NCI-H460 (cell line): Measurements from ENCODE around the gene CNTNAP2. TPM values are rescaled to one million over a fixed set of nuclear protein-coding genes. Genes with fewer than 3 reads are reported as not detected.

Experiments used
- DNase-seq: peaks from one replicate; pipeline ENCODE4 v3.0.0-alpha.2; 2016; ENCODE audit warnings: low read depth; ENCODE audit errors: extremely low read depth
- total RNA-seq: library from RNA; depleted of rRNA; stranded (reverse); fragments of >200 nt; shearing (Covaris generic); gene quantifications from 2 replicates; pipeline ENCODE4 v1.2.3, GENCODE V29; 2014

Gene CNTNAP2
- total RNA-seq, 1 experiment from 2014 or later = 0.15 TPM

DNA sequence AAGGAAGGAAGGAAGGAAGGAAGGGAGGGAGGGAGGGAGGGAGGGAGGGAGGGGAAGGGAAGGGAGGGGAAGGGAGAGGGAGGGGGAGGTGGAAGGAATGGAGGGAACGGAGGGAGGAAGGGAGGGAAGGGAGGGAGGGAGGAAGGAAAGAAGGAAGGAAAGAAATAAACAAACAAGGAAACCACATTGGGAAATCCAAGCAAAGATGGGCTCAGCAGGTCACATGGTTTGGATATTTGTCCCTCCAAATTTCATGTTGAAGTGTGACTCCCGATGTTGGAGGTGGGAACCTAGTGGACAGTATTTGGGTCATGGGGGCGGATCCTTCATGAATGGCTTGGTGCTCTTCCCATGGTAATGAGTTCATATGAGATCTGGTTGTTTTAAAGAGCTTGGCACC, 2019.4 kb downstream of the CNTNAP2 start:
- no peak for DNase-seq

DNA sequence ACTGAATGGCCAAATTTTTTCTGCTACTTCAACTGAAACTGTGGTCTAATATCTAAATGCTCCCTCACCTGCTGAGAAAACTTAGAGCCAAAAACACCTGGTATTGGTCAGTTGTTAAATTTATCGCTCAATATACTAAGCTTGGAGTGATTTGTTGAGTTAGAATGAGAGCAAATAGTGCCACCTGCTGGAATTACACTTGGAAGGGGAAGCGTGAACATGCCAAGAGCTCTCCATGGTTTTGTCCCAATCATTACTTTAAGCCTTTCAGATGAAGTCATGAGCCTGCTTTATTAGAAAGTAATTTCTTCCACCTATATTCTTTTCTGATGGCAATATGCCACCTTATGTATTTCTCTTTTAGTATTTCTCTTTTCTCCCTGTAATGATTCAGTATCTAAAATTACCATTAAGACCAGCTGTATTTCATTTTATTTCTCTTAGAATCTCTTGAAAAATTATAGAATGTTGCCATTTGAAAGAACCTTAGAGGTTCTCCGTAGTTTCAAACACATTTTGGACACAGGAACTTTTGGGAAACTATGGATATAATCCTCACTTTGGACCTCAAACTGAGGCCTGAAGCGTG, 2026.2 kb downstream of the CNTNAP2 start:
- peak; percentile 33 for DNase-seq

- DNase-seq = no peak
Measured at GRCh38 chr7:148144827-148145226, 2028.2 kb downstream of the CNTNAP2 start.

- DNase-seq = no peak
Measured at GRCh38 chr7:148146346-148146745, 2029.7 kb downstream of the CNTNAP2 start.

DNA sequence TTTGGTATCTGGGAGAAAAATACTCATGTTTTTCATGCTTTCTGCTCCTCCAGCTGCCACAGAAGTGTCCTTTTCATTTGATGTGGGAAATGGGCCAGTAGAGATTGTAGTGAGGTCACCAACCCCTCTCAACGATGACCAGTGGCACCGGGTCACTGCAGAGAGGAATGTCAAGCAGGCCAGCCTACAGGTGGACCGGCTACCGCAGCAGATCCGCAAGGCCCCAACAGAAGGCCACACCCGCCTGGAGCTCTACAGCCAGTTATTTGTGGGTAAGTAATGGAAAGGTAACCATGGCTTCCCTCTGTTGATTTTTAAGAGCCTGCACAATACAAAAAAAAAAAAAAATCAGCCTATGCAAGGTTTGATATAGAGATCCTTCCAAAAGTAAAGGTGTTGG, 2030.8 kb downstream of the CNTNAP2 start:
- DNase-seq = no peak

DNA sequence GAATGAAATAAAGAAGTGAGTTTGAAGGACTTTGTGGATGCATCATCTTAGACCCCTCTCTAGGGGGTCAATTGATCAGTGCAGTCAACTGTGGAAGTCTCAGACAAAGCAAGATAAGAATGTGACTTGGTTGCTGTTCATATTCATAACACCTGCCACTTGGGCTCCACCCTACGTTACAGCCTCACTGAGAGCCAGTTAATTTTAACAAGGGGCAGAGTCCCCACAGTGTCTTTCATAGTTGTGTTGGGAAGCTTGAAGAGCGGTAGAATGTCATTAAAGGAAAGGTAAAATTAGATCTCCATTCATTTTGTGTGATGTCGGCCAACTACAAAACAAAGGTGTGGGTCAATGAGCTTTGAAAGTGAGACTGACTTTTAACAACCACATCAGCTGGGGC, 2031.9 kb downstream of the CNTNAP2 start:
- DNase-seq = no peak

DNA sequence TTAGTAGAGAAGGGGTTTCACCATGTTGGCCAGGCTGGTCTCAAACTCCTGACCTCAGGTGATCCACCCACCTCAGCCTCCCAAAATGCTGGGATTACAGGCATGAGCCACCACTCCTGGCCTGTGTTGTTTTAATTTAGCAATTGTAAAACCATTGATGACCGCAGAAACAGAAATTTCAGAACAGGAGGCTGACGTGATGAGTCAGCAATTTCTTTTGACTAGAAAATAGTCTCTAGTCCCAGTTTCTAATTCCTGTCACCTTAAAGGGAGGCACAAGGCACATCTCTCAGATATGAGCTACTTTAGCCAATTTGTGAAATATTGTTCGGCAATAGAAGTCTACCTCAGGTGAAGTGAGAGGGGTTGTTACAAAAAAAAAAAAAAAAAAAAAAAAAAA, 2033.1 kb downstream of the CNTNAP2 start:
- DNase-seq = no peak

DNA sequence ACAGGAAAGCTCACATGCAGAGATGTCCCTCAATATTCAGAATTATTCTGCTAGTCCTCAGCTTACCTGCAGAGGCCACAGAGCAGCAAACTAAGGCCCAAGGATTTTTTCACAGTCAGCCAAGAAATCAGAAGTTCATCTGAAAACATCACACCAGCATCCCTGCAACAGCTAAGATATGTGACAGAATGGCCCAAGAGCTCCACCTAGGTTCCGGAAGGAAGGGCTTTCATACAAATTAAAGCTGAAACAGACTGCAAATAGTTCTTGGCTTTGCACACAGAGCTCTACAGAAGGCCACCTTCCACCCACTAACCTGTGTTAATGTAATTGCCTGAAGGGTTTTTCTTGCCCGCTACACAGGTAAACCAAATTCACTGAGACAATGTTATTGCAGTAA, 2035.2 kb downstream of the CNTNAP2 start:
- DNase-seq = no peak

DNA sequence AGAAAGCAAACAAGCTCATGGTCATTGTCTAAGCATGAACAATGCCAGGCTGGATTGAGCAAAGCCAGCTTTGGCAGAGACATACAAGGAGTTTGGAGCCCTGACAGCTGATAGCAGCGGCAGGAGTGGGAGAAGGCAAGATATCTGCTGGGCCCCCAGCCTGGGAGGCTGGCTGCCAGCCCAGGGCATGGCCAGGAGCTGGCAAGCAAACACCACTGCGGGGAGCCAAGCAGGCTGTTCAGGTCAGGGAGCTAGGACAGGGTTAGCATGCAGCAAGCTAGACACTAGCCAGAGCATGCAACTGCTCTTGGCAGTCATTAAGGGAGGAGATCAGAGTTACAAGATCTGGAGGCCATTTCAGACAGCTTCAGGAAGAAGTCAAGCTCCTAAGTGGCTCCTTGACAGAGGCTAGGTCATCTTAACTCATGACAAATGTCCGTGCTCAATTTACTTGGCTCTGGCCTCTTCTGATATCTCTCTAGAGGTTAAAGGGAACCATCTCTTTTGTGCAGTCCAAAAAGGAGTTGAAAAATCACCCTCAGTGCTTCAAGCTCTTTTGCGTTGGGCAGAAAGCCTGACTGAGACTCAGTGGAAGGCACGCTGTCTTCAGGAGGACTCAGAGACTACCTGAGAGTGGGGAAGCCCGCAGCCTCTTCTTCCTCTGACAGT, 2037.1 kb downstream of the CNTNAP2 start:
- no peak for DNase-seq

GRCh38 chr7:148155000-148155399, 2038.4 kb downstream of the CNTNAP2 start:
- DNase-seq = no peak

DNA sequence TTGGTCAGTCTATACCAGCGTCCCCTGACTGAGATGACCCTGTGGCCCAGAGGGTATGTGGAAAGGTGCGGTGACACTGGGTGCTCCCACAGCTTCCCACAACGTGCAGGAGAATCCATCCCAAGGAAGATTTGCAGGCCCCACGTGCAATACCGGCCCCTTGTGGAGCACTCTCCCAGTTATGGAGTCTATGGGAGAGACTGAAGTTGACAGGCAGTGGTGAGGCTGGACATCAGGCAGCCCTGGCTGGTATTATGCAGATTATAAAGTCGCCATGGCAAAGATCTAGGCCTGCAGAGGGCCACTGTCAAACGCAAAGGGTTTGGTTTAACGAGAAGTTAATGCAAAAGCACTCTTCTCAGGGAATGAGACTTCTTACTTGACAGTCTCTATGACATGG, 2039.2 kb downstream of the CNTNAP2 start:
- no peak for DNase-seq

DNA sequence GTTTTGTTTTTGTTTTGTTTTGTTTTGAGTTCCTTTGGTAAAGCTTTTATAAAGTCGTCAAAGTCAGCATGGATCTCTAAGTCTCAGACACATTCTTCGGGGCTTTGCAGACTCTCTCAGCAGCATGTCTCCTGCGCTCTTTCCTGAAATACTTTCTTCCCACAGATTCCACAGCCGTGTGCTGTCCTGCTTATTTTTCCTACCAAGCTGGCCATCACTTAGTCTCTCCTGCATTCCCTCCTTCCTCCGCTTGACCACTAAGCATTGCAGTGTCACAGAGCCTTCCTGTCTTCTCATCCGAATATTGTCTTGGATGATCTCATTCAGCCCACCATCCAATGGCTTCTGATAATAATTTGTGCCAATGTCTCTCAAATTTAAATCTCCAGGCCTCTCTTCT, 2039.6 kb downstream of the CNTNAP2 start:
- no peak for DNase-seq

DNA sequence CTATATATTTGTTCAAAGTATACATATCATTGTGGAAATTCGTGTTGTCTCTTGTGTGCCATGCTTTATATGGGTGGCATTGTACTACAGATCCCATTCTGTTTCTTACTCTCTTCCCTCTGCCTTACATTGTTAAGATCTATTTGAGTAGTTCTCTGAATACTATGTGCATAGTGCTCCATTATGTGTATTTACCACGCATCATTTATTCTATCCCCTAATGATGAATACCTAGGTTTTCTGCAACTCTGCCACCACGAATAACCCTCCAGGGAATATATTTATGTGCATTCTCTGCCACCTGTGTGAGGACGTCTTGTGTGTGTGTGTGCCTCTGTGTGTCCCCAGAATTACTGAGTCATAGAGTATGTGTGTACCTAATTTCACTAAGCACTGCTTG, 2042.7 kb downstream of the CNTNAP2 start:
- DNase-seq = no peak

- no peak for DNase-seq
Measured at GRCh38 chr7:148161776-148162175, 2045.2 kb downstream of the CNTNAP2 start.

DNA sequence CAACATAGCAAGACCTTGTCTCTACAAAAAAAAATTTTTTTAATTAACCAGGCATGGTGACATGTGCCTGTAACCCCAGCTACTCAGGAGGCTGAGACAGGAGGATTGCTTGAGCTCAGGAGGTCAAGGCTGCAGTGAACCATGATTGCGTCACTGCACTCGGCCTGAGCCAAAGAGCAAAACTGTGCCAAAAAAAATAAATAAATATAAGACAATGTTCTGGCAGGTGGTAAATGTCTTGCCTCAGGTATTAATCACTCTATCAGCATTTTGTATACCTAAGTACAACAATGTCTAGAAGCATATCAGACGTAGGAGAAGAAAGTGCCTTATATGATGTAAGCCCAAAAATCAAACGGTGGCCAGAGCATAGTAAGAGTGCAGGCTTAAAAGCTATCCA, 2046.2 kb downstream of the CNTNAP2 start:
- no peak for DNase-seq

- DNase-seq = no peak
Measured at GRCh38 chr7:148163246-148163645, 2046.6 kb downstream of the CNTNAP2 start.

- DNase-seq = no peak
Measured at GRCh38 chr7:148172920-148173319, 2056.3 kb downstream of the CNTNAP2 start.

- DNase-seq = no peak
Measured at GRCh38 chr7:148173369-148173768, 2056.8 kb downstream of the CNTNAP2 start.

- no peak for DNase-seq
Measured at GRCh38 chr7:148174376-148174775, 2057.8 kb downstream of the CNTNAP2 start.

DNA sequence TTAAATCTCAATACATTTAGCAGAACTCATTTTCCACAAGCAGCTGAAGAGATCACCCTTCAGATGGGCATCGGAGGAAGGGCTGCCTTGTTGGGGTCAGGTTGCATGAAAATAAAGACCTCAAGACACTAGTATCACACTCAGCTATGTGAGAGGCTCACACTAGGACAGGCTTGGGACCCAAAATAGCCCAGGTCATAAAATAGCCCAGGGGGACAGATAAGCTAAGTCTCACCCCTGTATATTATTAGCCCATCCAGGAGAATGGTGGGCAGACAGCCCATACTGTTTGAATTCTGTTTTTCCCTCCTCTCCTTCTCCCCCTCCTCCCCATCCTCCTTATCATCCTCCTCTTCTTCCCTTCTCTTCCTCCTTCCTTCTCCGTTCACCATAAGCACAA, 2058.9 kb downstream of the CNTNAP2 start:
- DNase-seq = no peak

GRCh38 chr7:148177972-148178371, 2061.4 kb downstream of the CNTNAP2 start:
- no peak for DNase-seq

GRCh38 chr7:148180075-148180474, 2063.5 kb downstream of the CNTNAP2 start:
- no peak for DNase-seq

- DNase-seq = no peak
Measured at GRCh38 chr7:148182264-148182663, 2065.7 kb downstream of the CNTNAP2 start.
